ENCODE results near the gene NXNL2.

NXNL2 gene

DNA sequence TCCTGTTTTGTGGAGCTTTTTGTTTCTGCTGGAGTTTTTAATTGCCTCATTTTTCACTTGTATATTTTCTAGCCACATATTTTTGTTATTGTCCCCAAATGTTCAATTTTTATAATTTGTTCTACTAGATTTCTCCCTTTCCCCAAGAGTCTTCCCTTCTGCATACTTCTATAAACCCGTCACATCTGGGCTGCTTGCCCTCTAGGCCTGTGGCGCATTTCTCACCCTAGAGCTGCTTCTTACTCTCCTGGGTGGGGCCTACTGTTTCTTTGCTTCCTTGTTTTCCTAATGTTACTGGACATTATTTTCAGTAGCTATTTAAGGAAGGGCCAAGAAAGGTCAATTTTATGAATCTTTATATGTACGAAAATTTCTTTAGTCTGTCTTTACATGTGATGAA is 51.5 kb downstream of the NXNL2 start:
- no peak for ATAC-seq
- no peak for TF ChIP-seq RARB (CRISPR knock-in tag; IDR thresholded peaks at IDR 0.05)
- TF ChIP-seq PPARA (CRISPR knock-in tag; IDR thresholded peaks at IDR 0.05; ENCODE audit: borderline replicate concordance), result no peak
- no peak for TF ChIP-seq ZFP3 (CRISPR knock-in tag; IDR thresholded peaks at IDR 0.05)

DNA sequence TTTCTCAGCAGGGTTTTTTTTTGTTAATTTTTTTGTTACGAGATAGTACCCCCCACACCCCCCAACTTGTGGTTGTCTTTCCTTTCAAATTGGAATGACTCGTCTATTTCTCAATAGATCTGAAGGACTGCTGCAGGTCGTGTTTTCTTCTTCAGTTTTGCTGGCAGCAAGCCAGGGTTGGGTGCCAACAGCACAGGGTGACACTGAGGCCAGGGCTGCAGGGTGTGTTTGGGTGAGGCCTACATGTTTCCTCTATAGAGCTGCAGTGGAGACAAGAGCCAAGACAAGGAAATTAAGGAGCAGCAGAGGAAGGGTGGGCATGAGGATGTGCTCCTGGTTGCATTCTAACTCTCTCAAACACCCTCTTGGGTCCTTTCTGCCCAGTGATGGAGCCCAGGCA is 52.2 kb downstream of the NXNL2 start:
- TF ChIP-seq TCF4 (CRISPR knock-in tag; IDR thresholded peaks at IDR 0.05; ENCODE audit: borderline replicate concordance), result no peak
- TF ChIP-seq ZFP3 (CRISPR knock-in tag; IDR thresholded peaks at IDR 0.05), result no peak
- TF ChIP-seq ZNF565 (CRISPR knock-in tag; conservative IDR thresholded peaks at IDR 0.05; ENCODE audit: low read depth), result no peak
- TF ChIP-seq ISL1 (CRISPR knock-in tag; IDR thresholded peaks at IDR 0.05), result no peak
- TF ChIP-seq POU6F1 (CRISPR knock-in tag; IDR thresholded peaks at IDR 0.05; ENCODE audit: borderline replicate concordance, low read depth), result no peak
- no peak for TF ChIP-seq ESRRG (CRISPR knock-in tag; IDR thresholded peaks at IDR 0.05)
- TF ChIP-seq, protein P1, sequence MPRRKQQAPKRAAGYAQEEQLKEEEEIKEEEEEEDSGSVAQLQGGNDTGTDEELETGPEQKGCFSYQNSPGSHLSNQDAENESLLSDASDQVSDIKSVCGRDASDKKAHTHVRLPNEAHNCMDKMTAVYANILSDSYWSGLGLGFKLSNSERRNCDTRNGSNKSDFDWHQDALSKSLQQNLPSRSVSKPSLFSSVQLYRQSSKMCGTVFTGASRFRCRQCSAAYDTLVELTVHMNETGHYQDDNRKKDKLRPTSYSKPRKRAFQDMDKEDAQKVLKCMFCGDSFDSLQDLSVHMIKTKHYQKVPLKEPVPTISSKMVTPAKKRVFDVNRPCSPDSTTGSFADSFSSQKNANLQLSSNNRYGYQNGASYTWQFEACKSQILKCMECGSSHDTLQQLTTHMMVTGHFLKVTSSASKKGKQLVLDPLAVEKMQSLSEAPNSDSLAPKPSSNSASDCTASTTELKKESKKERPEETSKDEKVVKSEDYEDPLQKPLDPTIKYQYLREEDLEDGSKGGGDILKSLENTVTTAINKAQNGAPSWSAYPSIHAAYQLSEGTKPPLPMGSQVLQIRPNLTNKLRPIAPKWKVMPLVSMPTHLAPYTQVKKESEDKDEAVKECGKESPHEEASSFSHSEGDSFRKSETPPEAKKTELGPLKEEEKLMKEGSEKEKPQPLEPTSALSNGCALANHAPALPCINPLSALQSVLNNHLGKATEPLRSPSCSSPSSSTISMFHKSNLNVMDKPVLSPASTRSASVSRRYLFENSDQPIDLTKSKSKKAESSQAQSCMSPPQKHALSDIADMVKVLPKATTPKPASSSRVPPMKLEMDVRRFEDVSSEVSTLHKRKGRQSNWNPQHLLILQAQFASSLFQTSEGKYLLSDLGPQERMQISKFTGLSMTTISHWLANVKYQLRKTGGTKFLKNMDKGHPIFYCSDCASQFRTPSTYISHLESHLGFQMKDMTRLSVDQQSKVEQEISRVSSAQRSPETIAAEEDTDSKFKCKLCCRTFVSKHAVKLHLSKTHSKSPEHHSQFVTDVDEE (CRISPR knock-in tag; IDR thresholded peaks at IDR 0.05), result no peak
- TF ChIP-seq, protein P2, sequence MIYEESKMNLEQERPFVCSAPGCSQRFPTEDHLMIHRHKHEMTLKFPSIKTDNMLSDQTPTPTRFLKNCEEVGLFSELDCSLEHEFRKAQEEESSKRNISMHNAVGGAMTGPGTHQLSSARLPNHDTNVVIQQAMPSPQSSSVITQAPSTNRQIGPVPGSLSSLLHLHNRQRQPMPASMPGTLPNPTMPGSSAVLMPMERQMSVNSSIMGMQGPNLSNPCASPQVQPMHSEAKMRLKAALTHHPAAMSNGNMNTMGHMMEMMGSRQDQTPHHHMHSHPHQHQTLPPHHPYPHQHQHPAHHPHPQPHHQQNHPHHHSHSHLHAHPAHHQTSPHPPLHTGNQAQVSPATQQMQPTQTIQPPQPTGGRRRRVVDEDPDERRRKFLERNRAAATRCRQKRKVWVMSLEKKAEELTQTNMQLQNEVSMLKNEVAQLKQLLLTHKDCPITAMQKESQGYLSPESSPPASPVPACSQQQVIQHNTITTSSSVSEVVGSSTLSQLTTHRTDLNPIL (CRISPR knock-in tag; IDR thresholded peaks at IDR 0.05; ENCODE audit: low read depth), result no peak
- TF ChIP-seq ZFP30 (CRISPR knock-in tag; IDR thresholded peaks at IDR 0.05), result no peak
- no peak for TF ChIP-seq PATZ1 (CRISPR knock-in tag; IDR thresholded peaks at IDR 0.05; ENCODE audit: borderline replicate concordance)
- TF ChIP-seq CSDC2 (CRISPR knock-in tag; IDR thresholded peaks at IDR 0.05), result no peak
- no peak for TF ChIP-seq BACH2 (CRISPR knock-in tag; IDR thresholded peaks at IDR 0.05; ENCODE audit: borderline replicate concordance)
- no peak for ATAC-seq

GRCh38 chr9:88587885-88588649 is 53.1 kb downstream of the NXNL2 start:
- TF ChIP-seq ZNF565 (CRISPR knock-in tag; conservative IDR thresholded peaks at IDR 0.05; ENCODE audit: low read depth) (no peak), ZFP30 (CRISPR knock-in tag; IDR thresholded peaks at IDR 0.05) (no peak), OSR1 (CRISPR knock-in tag; IDR thresholded peaks at IDR 0.05) (no peak), RARB (CRISPR knock-in tag; IDR thresholded peaks at IDR 0.05) (no peak), TCF4 (CRISPR knock-in tag; IDR thresholded peaks at IDR 0.05; ENCODE audit: borderline replicate concordance) (no peak), POU6F1 (CRISPR knock-in tag; IDR thresholded peaks at IDR 0.05; ENCODE audit: borderline replicate concordance, low read depth) (no peak), ZNF70 (CRISPR knock-in tag; IDR thresholded peaks at IDR 0.05) (no peak), BACH2 (CRISPR knock-in tag; IDR thresholded peaks at IDR 0.05; ENCODE audit: borderline replicate concordance) (no peak)
- ATAC-seq, result no peak

DNA sequence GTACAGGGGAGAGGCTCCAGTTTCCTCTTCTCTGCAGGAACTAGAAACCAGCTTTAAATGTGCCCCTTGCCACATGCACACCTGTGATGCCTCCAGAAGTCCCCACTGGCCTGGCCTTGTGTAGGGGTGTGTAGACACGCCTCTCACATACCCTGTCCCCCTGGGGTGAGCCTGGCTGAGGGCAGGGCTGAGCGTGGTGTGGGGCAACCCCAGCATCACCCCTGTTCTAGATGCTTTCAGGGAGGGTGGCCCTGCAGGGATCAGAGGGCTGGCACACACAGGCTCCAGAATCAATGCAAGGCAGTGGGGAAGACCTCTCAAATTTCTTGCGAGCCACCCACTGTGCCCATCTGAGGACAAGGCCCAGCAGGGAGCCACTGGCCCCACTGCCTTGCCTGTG is 54.7 kb downstream of the NXNL2 start:
- no peak for ATAC-seq
- TF ChIP-seq TCF4 (CRISPR knock-in tag; IDR thresholded peaks at IDR 0.05; ENCODE audit: borderline replicate concordance), result no peak
- TF ChIP-seq, protein P2 (CRISPR knock-in tag; IDR thresholded peaks at IDR 0.05; ENCODE audit: low read depth), result no peak
- TF ChIP-seq, protein P1 (CRISPR knock-in tag; IDR thresholded peaks at IDR 0.05), result no peak
- no peak for TF ChIP-seq RARB (CRISPR knock-in tag; IDR thresholded peaks at IDR 0.05)
- TF ChIP-seq CSRNP3 (CRISPR knock-in tag; IDR thresholded peaks at IDR 0.05), result no peak
